Spinal cord (tissue), 10 donors: ENCODE data around the gene STX16. TPM values are rescaled to one million over a fixed set of nuclear protein-coding genes. Genes with fewer than 3 reads are reported as not detected.

Experiments used
- DNase-seq, 6 donors: peaks; one replicate each; pipeline versions ENCODE4 v3.0.0 to v3.0.0-alpha.2; 2013 to 2015; ENCODE audit warnings: low spot score in 6 of 6, low read depth in 4 of 6
- H3K27ac ChIP-seq: one replicate; pipeline ENCODE4 v1.5.1; 2013; ENCODE audit warnings: low read depth, low read length, control low read depth
- H3K27me3 ChIP-seq: one replicate; pipeline ENCODE4 v1.6.1; 2013; ENCODE audit warnings: low read length; ENCODE audit not compliant: control insufficient read depth, insufficient read depth
- H3K36me3 ChIP-seq: one replicate; pipeline ENCODE4 v1.6.1; 2013; ENCODE audit warnings: low read length; ENCODE audit not compliant: control insufficient read depth, insufficient read depth
- H3K4me1 ChIP-seq: one replicate; pipeline ENCODE4 v1.6.1; 2013; ENCODE audit warnings: low read length; ENCODE audit not compliant: control insufficient read depth, insufficient read depth
- H3K4me3 ChIP-seq: one replicate; pipeline ENCODE4 v1.5.1; 2013; ENCODE audit warnings: low read depth, low read length, control low read depth
- H3K9me3 ChIP-seq: one replicate; pipeline ENCODE4 v1.6.1; 2013; ENCODE audit warnings: low read length; ENCODE audit not compliant: control insufficient read depth, insufficient read depth
- WGBS: methylation state at CpG from one replicate; pipeline ENCODE4 v1.1.5; 2013; ENCODE audit warnings: missing lambda C conversion rate; ENCODE audit not compliant: insufficient coverage; 5-methylcytosine and 5-hydroxymethylcytosine counted together
- polyA plus RNA-seq, 2 donors: library from polyadenylated mRNA; unstranded; fragments of 120-200 nt; gene quantifications; one replicate each; pipeline ENCODE4 v1.2.1, GENCODE V29; 2013; ENCODE audit not compliant: insufficient read length in 2 of 2
- total RNA-seq, 2 donors: library from RNA; depleted of rRNA in 1 of 2; stranded (reverse); fragments of 120-200 nt in 1 of 2; fragments of >200 nt in 1 of 2; gene quantifications; one replicate each; pipeline versions ENCODE4 v1.2.3 to v1.2.4, GENCODE V29; 2013 to 2014
- donor health status: healthy.

Gene STX16
- total and polyA plus RNA-seq, 4 donors, result 35.7 to 65.0 (median 49.8) TPM

- 81% methylated on average over 9 of the region's 9 CpGs for WGBS
- no peak for DNase-seq
- no peaks in the 10 kb centered on the region for H3K27me3 ChIP-seq
- no peaks in the 10 kb centered on the region for H3K9me3 ChIP-seq
- no peak overlapping the region for H3K4me3 ChIP-seq
- H3K4me1 ChIP-seq, result peaks cover 26% of the 10 kb centered on the region
- H3K36me3 ChIP-seq, result peaks cover 74% of the 10 kb centered on the region
- no peak overlapping the region for H3K27ac ChIP-seq
These were observed 44.1 kb downstream of the STX16 start for GRCh38 chr20:58695084-58695722.

GRCh38 chr20:58695895-58696375 is 44.9 kb downstream of the STX16 start:
- no peaks in the 10 kb centered on the region for H3K27me3 ChIP-seq
- 86% methylated on average over 10 of the region's 10 CpGs for WGBS
- no peak for DNase-seq
- no peaks in the 10 kb centered on the region for H3K9me3 ChIP-seq
- peaks cover 82% of the 10 kb centered on the region for H3K36me3 ChIP-seq
- H3K4me1 ChIP-seq, result peaks cover 26% of the 10 kb centered on the region
- no peak overlapping the region for H3K4me3 ChIP-seq
- H3K27ac ChIP-seq, result no peak overlapping the region

GRCh38 chr20:58696411-58696961 is 45.4 kb downstream of the STX16 start:
- Histone ChIP-seq H3K4me3 (no peak overlapping the region), H3K4me1 (peaks cover 26% of the 10 kb centered on the region), H3K27ac (no peak overlapping the region), H3K36me3 (peaks cover 87% of the 10 kb centered on the region), H3K9me3 (no peaks in the 10 kb centered on the region), H3K27me3 (no peaks in the 10 kb centered on the region)
- DNase-seq, result no peak
- 86% methylated on average over 10 of the region's 10 CpGs for WGBS

- H3K27ac ChIP-seq, result no peak overlapping the region
- peaks cover 19% of the 10 kb centered on the region for H3K4me1 ChIP-seq
- no peaks in the 10 kb centered on the region for H3K27me3 ChIP-seq
- no peaks in the 10 kb centered on the region for H3K9me3 ChIP-seq
- DNase-seq, result no peak
- H3K36me3 ChIP-seq, result peaks cover 89% of the 10 kb centered on the region
- H3K4me3 ChIP-seq, result no peak overlapping the region
- 82% methylated on average over 18 of the region's 21 CpGs for WGBS
These were observed 46.3 kb downstream of the STX16 start for GRCh38 chr20:58697201-58697866.

GRCh38 chr20:58697867-58698703 is 47.0 kb downstream of the STX16 start:
- Histone ChIP-seq H3K27me3 (no peaks in the 10 kb centered on the region), H3K4me1 (peaks cover 19% of the 10 kb centered on the region), H3K27ac (no peak overlapping the region), H3K4me3 (no peak overlapping the region), H3K9me3 (no peaks in the 10 kb centered on the region), H3K36me3 (peaks cover 92% of the 10 kb centered on the region)
- no peak for DNase-seq
- 97% methylated on average over 13 of the region's 15 CpGs for WGBS

GRCh38 chr20:58698741-58699622 is 47.9 kb downstream of the STX16 start:
- Histone ChIP-seq H3K36me3 (peaks cover 95% of the 10 kb centered on the region), H3K4me1 (peaks cover 11% of the 10 kb centered on the region), H3K9me3 (peaks cover under 1% of the 10 kb centered on the region), H3K4me3 (no peak overlapping the region), H3K27me3 (no peaks in the 10 kb centered on the region), H3K27ac (no peak overlapping the region)
- DNase-seq, result no peak
- 93% methylated on average over 24 of the region's 27 CpGs for WGBS

- peaks cover 4% of the 10 kb centered on the region for H3K4me1 ChIP-seq
- peaks cover 3% of the 10 kb centered on the region for H3K9me3 ChIP-seq
- H3K4me3 ChIP-seq, result no peak overlapping the region
- no peaks in the 10 kb centered on the region for H3K27me3 ChIP-seq
- DNase-seq, result no peak
- 93% methylated on average over 3 of the region's 9 CpGs for WGBS
- H3K27ac ChIP-seq, result no peak overlapping the region
- H3K36me3 ChIP-seq, result peaks cover 90% of the 10 kb centered on the region
These were observed 48.6 kb downstream of the STX16 start for GRCh38 chr20:58699623-58700107.

GRCh38 chr20:58700121-58700821 is 49.2 kb downstream of the STX16 start:
- no peak for DNase-seq
- H3K9me3 ChIP-seq, result peaks cover 3% of the 10 kb centered on the region
- 93% methylated on average over 7 of the region's 11 CpGs for WGBS
- peaks cover under 1% of the 10 kb centered on the region for H3K4me1 ChIP-seq
- H3K36me3 ChIP-seq, result peaks cover 84% of the 10 kb centered on the region
- H3K27me3 ChIP-seq, result no peaks in the 10 kb centered on the region
- no peak overlapping the region for H3K27ac ChIP-seq
- no peak overlapping the region for H3K4me3 ChIP-seq
